Activated CD8-positive, alpha-beta T cell treated with anti-CD3 and anti-CD28 coated beads for 36 hours (primary cell): ENCODE results near the gene SH3GL1. TPM values are rescaled to one million over a fixed set of nuclear protein-coding genes. Genes with fewer than 3 reads are reported as not detected.

Source experiments
- ATAC-seq: fragments of 200-7000 bp; cut with Tn5 transposase; one replicate; pipeline ENCODE4 v1.10.0; 2021; ENCODE audit warnings: mild to moderate bottlenecking, moderate library complexity
- CTCF ChIA-PET: fragments of 350-600 bp; sonication (Branson Sonifier 250); formaldehyde crosslinking; loops from one replicate; lab custom pipeline; 2021; ENCODE audit warnings: antibody characterized with exemption; lab: Charles Lee
- POLR2A ChIA-PET: fragments of 350-600 bp; sonication (Branson Sonifier 250); formaldehyde crosslinking; loops from one replicate; lab custom pipeline; 2021; ENCODE audit warnings: antibody characterized with exemption; lab: Charles Lee
- DNase-seq: peaks from one replicate; pipeline ENCODE4 v3.0.0-alpha.2; 2020
- H3K27ac Mint-ChIP-seq: one replicate; pipeline ENCODE4 v1.8.0; 2021; ENCODE audit warnings: mild to moderate bottlenecking, mixed read lengths
- H3K27me3 Mint-ChIP-seq: one replicate; pipeline ENCODE4 v1.8.0; 2021; ENCODE audit warnings: mixed read lengths
- H3K36me3 Mint-ChIP-seq: one replicate; pipeline ENCODE4 v1.8.0; 2021; ENCODE audit warnings: low read depth, mixed read lengths
- H3K4me1 Mint-ChIP-seq: one replicate; pipeline ENCODE4 v1.8.0; 2021; ENCODE audit warnings: low read depth, mixed read lengths
- H3K4me3 Mint-ChIP-seq: one replicate; pipeline ENCODE4 v1.8.0; 2021; ENCODE audit warnings: mild to moderate bottlenecking, moderate library complexity, mixed read lengths
- H3K9me3 Mint-ChIP-seq: one replicate; pipeline ENCODE4 v1.8.0; 2021; ENCODE audit warnings: mixed read lengths
- intact Hi-C: fragments of 100-400 bp; cut with micrococcal nuclease; formaldehyde crosslinking; loops from one replicate; pipeline ENCODE4 v1.10.0; 2022
- total RNA-seq, 2 experiments: library from RNA; stranded (reverse); gene quantifications; one replicate each; pipeline ENCODE4 v1.2.3, GENCODE V29; 2021
- TF ChIP-seq, protein P1 (sequence below): fragments of 200-600 bp; IDR thresholded peaks from one replicate; pipeline ENCODE4 v1.8.0; 2022; ENCODE audit warnings: antibody characterized with exemption, mild to moderate bottlenecking

Gene SH3GL1
- total RNA-seq, 2 experiments from 2014 or later: 53.1 to 59.2 TPM

DNA sequence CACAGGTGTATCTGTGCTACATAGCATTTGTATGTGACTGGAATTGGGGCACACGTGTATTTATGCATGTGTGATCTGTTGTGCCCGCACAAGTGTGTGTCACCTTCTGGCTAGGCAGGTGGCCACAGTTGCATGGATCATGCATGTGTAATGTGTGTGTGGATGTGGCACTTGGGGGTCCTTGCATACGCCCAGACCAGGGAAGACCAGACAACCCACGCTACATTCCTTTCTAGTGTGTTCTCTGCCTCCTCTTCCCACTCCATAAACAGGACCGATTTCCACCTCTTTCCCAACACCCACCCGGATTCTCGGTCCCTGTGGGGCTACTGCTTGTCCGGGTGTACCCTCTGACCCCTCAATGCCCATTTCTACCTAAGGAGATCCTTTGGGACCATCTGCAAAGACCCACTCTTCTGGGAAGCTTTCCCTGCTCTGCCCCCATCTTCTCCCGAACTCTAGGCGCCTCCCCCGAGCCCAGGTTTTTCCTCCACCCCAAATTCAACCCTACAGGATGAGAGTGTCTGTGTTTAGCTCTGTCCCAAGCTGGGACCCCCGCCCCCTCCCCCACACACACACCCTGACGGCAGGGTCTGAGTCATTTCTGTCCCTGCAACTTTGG, 74.0 kb downstream of the SH3GL1 start:
- peaks cover 26% of the 10 kb centered on the region for H3K4me1 Mint-ChIP-seq
- ChIA-PET CTCF (no interaction called here), POLR2A (no interaction called here)
- no peaks in the 10 kb centered on the region for H3K27me3 Mint-ChIP-seq
- DNase-seq: no peak
- peak overlapping the region; percentile 37 for H3K4me3 Mint-ChIP-seq
- no peak for ATAC-seq
- TF ChIP-seq, protein P1, sequence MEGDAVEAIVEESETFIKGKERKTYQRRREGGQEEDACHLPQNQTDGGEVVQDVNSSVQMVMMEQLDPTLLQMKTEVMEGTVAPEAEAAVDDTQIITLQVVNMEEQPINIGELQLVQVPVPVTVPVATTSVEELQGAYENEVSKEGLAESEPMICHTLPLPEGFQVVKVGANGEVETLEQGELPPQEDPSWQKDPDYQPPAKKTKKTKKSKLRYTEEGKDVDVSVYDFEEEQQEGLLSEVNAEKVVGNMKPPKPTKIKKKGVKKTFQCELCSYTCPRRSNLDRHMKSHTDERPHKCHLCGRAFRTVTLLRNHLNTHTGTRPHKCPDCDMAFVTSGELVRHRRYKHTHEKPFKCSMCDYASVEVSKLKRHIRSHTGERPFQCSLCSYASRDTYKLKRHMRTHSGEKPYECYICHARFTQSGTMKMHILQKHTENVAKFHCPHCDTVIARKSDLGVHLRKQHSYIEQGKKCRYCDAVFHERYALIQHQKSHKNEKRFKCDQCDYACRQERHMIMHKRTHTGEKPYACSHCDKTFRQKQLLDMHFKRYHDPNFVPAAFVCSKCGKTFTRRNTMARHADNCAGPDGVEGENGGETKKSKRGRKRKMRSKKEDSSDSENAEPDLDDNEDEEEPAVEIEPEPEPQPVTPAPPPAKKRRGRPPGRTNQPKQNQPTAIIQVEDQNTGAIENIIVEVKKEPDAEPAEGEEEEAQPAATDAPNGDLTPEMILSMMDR: no peak
- peaks cover 16% of the 10 kb centered on the region for H3K36me3 Mint-ChIP-seq
- intact Hi-C loops: no loop called here
- no peak overlapping the region for H3K27ac Mint-ChIP-seq
- H3K9me3 Mint-ChIP-seq: peaks cover 4% of the 10 kb centered on the region

GRCh38 chr19:4324228-4324627, 76.1 kb downstream of the SH3GL1 start:
- Mint-ChIP-seq H3K27ac (no peak overlapping the region), H3K4me3 (no peak overlapping the region), H3K9me3 (peaks cover 12% of the 10 kb centered on the region), H3K4me1 (peaks cover 21% of the 10 kb centered on the region), H3K27me3 (no peaks in the 10 kb centered on the region), H3K36me3 (peaks cover 14% of the 10 kb centered on the region)
- DNase-seq: no peak
- intact Hi-C loops: no loop called here
- no peak for ATAC-seq
- ChIA-PET CTCF (interaction anchor here (1.8 kb wide), 1 partner anchor 29 kb away, joined by 8 read pairs; no protein-coding TSS in a partner anchor), POLR2A (interaction anchor here (1.1 to 1.2 kb wide), 3 partner anchors 9 to 46 kb away, joined by 3 to 4 read pairs (median 3); no protein-coding TSS in a partner anchor)
- TF ChIP-seq, protein P1: no peak

DNA sequence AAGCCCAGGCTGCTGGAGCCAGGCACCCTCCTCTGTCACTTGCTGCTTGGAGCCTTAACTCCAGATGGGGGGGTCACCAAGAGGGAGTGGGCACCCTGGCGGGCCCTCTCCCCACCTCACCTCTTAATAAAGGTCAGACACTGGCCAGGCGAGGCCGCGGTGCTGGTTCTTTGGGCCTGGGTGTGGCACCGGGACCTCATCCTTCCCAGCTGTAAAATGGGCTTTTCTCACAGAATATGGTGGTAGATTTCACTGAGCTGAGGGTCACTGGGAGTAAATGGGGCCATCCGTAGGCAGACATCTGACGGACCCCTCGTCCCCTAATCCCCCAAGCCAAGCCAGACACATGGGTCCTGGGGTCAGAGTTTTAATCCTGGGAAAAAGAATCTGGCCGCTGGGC, 76.7 kb downstream of the SH3GL1 start:
- TF ChIP-seq, protein P1: no peak
- peaks cover 20% of the 10 kb centered on the region for H3K4me1 Mint-ChIP-seq
- CTCF ChIA-PET: interaction anchor here (1.8 kb wide), 1 partner anchor 29 kb away, joined by 8 read pairs; no protein-coding TSS in a partner anchor
- H3K27me3 Mint-ChIP-seq: no peaks in the 10 kb centered on the region
- POLR2A ChIA-PET: interaction anchor here (1.0 to 1.4 kb wide), 5 partner anchors 10 to 46 kb away, joined by 3 to 4 read pairs (median 3); partner anchors contain the start of gene FSD1
- H3K36me3 Mint-ChIP-seq: peaks cover 16% of the 10 kb centered on the region
- intact Hi-C loops: no loop called here
- no peak overlapping the region for H3K4me3 Mint-ChIP-seq
- peaks cover 17% of the 10 kb centered on the region for H3K9me3 Mint-ChIP-seq
- DNase-seq (no peak), ATAC-seq (no peak)
- no peak overlapping the region for H3K27ac Mint-ChIP-seq

DNA sequence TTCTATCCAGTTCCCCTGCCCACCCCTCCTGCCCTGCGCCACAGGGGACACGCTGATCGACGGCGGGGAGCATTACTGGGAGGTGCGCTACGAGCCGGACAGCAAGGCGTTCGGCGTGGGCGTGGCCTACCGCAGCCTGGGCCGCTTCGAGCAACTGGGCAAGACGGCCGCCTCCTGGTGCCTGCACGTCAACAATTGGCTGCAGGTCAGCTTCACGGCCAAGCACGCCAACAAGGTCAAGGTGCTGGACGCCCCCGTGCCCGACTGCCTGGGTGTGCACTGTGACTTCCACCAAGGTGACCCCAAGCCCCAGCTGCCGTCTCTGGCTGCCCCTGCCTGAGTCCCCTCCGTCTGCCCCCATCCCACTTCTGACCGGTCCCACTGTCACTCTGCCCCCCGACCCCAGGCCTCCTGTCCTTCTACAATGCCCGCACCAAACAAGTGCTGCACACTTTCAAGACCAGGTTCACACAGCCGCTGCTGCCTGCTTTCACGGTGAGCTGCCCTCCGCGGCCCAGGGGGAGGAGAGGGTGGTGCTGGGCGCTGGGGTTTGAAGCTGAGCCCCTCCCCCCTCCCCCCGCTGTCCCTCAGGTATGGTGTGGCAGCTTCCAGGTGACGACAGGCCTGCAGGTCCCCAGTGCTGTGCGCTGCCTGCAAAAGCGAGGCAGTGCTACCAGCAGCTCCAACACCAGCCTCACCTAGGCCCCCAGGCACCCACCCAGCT, 77.2 kb downstream of the SH3GL1 start:
- TF ChIP-seq, protein P1: no peak

More for the DNA sequence above, 77.2 kb downstream of the SH3GL1 start:
- ChIA-PET POLR2A (interaction anchor here (1.0 to 1.6 kb wide), 5 partner anchors 14 to 45 kb away, joined by 3 to 5 read pairs (median 3); partner anchors contain the start of genes FSD1 and MPND), CTCF (interaction anchor here (1.0 to 4.0 kb wide), 5 partner anchors 20 to 56 kb away, joined by 3 to 26 read pairs (median 8); partner anchors contain the start of gene MPND)
- Mint-ChIP-seq H3K27me3 (no peaks in the 10 kb centered on the region), H3K27ac (no peak overlapping the region), H3K36me3 (peaks cover 16% of the 10 kb centered on the region), H3K4me3 (no peak overlapping the region), H3K4me1 (peaks cover 18% of the 10 kb centered on the region), H3K9me3 (peaks cover 18% of the 10 kb centered on the region)
- ATAC-seq: no peak
- no peak for DNase-seq
- intact Hi-C loops: no loop called here
